Activated CD4-positive, alpha-beta T cell treated with anti-CD3 and anti-CD28 coated beads, Interleukin-2, amount 10 ng/mL, durations not matched to agents 7 days and 5 days (primary cell): Measurements from ENCODE around the gene SEC24B. TPM values are rescaled to one million over a fixed set of nuclear protein-coding genes. Genes with fewer than 3 reads are reported as not detected.
"Not testable (repeated sequence)": the region's sequence is repeated elsewhere in the genome, so short reads cannot be mapped to it uniquely, and the experiment has no call there.

Experiments
- CTCF ChIA-PET: fragments of 350-600 bp; sonication (Branson Sonifier 250); formaldehyde crosslinking; loops from one replicate; lab custom pipeline; 2021; ENCODE audit warnings: antibody characterized with exemption; lab: Charles Lee
- POLR2A ChIA-PET: fragments of 350-600 bp; sonication (Branson Sonifier 250); formaldehyde crosslinking; loops from one replicate; lab custom pipeline; 2021; ENCODE audit warnings: antibody characterized with exemption; lab: Charles Lee
- DNase-seq: peaks from one replicate; pipeline ENCODE4 v3.0.0-alpha.2; 2020
- H3K27ac Mint-ChIP-seq: one replicate; pipeline ENCODE4 v1.8.0; 2021; ENCODE audit warnings: mild to moderate bottlenecking, moderate library complexity, mixed read lengths
- H3K27me3 Mint-ChIP-seq: one replicate; pipeline ENCODE4 v1.8.0; 2021; ENCODE audit warnings: mixed read lengths
- H3K36me3 Mint-ChIP-seq: one replicate; pipeline ENCODE4 v1.8.0; 2021; ENCODE audit warnings: low read depth, mixed read lengths
- H3K4me1 Mint-ChIP-seq: one replicate; pipeline ENCODE4 v1.8.0; 2021; ENCODE audit warnings: mixed read lengths
- H3K4me3 Mint-ChIP-seq: one replicate; pipeline ENCODE4 v1.8.0; 2021; ENCODE audit warnings: mild to moderate bottlenecking, moderate library complexity, mixed read lengths
- H3K9me3 Mint-ChIP-seq: one replicate; pipeline ENCODE4 v1.8.0; 2021; ENCODE audit warnings: mixed read lengths
- total RNA-seq, 2 experiments: library from RNA; stranded (reverse); gene quantifications; one replicate each; pipeline ENCODE4 v1.2.3, GENCODE V29; 2021

Gene SEC24B
- total RNA-seq, 2 experiments from 2014 or later = 24.9 to 31.3 TPM

DNA sequence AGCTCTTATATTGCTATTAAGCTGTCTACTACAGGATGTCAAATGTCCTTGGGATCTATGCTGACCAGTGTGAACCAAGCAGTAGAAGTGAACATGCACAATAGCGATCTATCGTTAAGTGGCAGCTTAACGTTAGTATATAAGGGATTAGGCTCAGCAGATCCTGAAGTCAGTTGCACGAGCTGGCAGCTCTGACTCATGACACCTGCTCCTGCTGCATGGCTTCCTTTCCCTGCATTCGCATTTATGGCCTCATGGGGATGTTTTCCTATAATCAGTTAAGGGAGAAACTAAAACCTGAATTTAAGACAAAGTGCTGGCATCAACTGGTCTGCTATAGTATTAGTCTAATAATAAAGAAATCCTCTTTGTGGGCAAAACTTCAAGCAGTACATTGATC is 113.8 kb downstream of the SEC24B start:
- POLR2A ChIA-PET = no interaction called here
- no peak overlapping the region for H3K4me3 Mint-ChIP-seq
- CTCF ChIA-PET = no interaction called here
- no peak for DNase-seq
- peaks cover 14% of the 10 kb centered on the region for H3K4me1 Mint-ChIP-seq
- H3K27me3 Mint-ChIP-seq = no peaks in the 10 kb centered on the region
- H3K27ac Mint-ChIP-seq = no peak overlapping the region
- peaks cover 21% of the 10 kb centered on the region for H3K36me3 Mint-ChIP-seq
- H3K9me3 Mint-ChIP-seq = peaks cover 3% of the 10 kb centered on the region

DNA sequence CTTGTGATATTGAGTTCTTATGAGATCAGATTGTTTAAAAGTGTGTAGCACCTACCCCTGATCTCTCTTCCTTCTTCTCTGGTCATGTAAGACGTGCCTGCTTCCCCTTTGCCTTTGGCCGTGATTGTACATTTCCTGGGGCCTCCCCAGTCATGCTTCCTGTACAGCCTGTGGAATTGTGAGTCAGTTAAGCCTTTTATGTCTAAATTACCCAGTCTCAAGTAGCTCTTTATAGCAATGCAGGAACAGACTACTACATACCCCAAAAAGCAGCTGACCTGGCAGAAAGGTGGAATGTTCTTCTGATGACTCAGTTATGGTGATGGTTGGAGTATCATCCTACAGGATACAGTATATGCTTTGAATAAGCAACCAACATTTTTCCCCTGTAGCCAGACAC is 115.0 kb downstream of the SEC24B start:
- H3K27me3 Mint-ChIP-seq = no peaks in the 10 kb centered on the region
- peaks cover 21% of the 10 kb centered on the region for H3K36me3 Mint-ChIP-seq
- peak overlapping the region; percentile 1 for H3K27ac Mint-ChIP-seq
- POLR2A ChIA-PET = interaction anchor here (0.6 kb wide), 1 partner anchor 90 kb away, joined by 3 read pairs; no protein-coding TSS in a partner anchor
- DNase-seq = no peak
- peaks cover 3% of the 10 kb centered on the region for H3K9me3 Mint-ChIP-seq
- peaks cover 15% of the 10 kb centered on the region for H3K4me1 Mint-ChIP-seq
- CTCF ChIA-PET = no interaction called here
- H3K4me3 Mint-ChIP-seq = no peak overlapping the region

GRCh38 chr4:109552237-109552636 is 118.6 kb downstream of the SEC24B start:
- Mint-ChIP-seq H3K27ac (no peak overlapping the region), H3K9me3 (peaks cover 5% of the 10 kb centered on the region), H3K27me3 (no peaks in the 10 kb centered on the region), H3K4me3 (no peak overlapping the region), H3K4me1 (peaks cover 17% of the 10 kb centered on the region), H3K36me3 (peaks cover 20% of the 10 kb centered on the region)
- ChIA-PET CTCF (interaction anchor here (0.7 kb wide), 1 partner anchor 148 kb away, joined by 3 read pairs; no protein-coding TSS in a partner anchor), POLR2A (no interaction called here)
- DNase-seq = no peak

DNA sequence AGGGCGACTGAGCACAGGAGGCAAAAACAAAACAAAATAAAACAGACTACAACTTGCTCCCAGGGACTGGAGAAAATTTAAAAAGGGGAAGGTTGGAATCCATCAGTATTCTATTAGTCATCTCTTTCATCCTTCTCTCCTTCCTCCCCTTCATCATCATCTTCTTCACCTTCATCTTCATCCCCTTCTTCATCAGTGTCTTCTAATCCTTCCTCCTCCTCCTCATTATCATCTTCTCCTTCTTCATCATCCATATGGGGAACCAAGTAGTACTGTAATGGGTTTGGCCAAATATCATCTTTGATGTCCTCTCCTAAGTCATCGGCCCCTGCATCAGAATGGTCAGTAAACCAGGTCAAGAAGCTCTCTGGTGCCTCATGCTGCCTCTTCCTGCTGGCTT is 119.5 kb downstream of the SEC24B start:
- no peak for DNase-seq
- Mint-ChIP-seq H3K9me3 (peaks cover 6% of the 10 kb centered on the region), H3K27ac (no peak overlapping the region), H3K4me3 (no peak overlapping the region), H3K27me3 (no peaks in the 10 kb centered on the region), H3K36me3 (peaks cover 23% of the 10 kb centered on the region), H3K4me1 (peaks cover 16% of the 10 kb centered on the region)
- CTCF ChIA-PET = no interaction called here
- POLR2A ChIA-PET = no interaction called here

GRCh38 chr4:109554971-109555370 is 121.4 kb downstream of the SEC24B start:
- Mint-ChIP-seq H3K4me1 (peaks cover 16% of the 10 kb centered on the region), H3K9me3 (peaks cover 5% of the 10 kb centered on the region), H3K36me3 (peaks cover 16% of the 10 kb centered on the region), H3K27ac (no peak overlapping the region), H3K27me3 (no peaks in the 10 kb centered on the region), H3K4me3 (no peak overlapping the region)
- no peak for DNase-seq
- POLR2A ChIA-PET = no interaction called here
- CTCF ChIA-PET = no interaction called here

GRCh38 chr4:109557433-109557832 is 123.8 kb downstream of the SEC24B start:
- H3K27me3 Mint-ChIP-seq = no peaks in the 10 kb centered on the region
- ChIA-PET CTCF (interaction anchor here (0.9 kb wide), 1 partner anchor 15 kb away, joined by 3 read pairs; no protein-coding TSS in a partner anchor), POLR2A (no interaction called here)
- DNase-seq = no peak
- no peak overlapping the region for H3K4me3 Mint-ChIP-seq
- H3K36me3 Mint-ChIP-seq = peaks cover 30% of the 10 kb centered on the region
- H3K9me3 Mint-ChIP-seq = peaks cover 5% of the 10 kb centered on the region
- peaks cover 30% of the 10 kb centered on the region for H3K4me1 Mint-ChIP-seq
- no peak overlapping the region for H3K27ac Mint-ChIP-seq

- H3K27me3 Mint-ChIP-seq, POLR2A ChIA-PET, H3K9me3 Mint-ChIP-seq: not testable (repeated sequence)
- Mint-ChIP-seq H3K4me3 (peak overlapping the region; percentile 59), H3K4me1 (peaks cover 35% of the 10 kb centered on the region), H3K27ac (peak overlapping the region; percentile 100), H3K36me3 (peaks cover 36% of the 10 kb centered on the region)
- CTCF ChIA-PET = interaction anchor here (0.9 to 1.5 kb wide), 2 partner anchors 16 to 125 kb away, joined by 3 to 6 read pairs; partner anchors contain the start of gene SEC24B
- DNase-seq = peak; percentile 32
These were observed 124.5 kb downstream of the SEC24B start for GRCh38 chr4:109558095-109558494.

- Mint-ChIP-seq H3K27ac (peak overlapping the region; percentile 100), H3K4me1 (peaks cover 48% of the 10 kb centered on the region), H3K36me3 (peaks cover 48% of the 10 kb centered on the region), H3K27me3 (no peaks in the 10 kb centered on the region), H3K4me3 (peak overlapping the region; percentile 100), H3K9me3 (peaks cover 5% of the 10 kb centered on the region)
- CTCF ChIA-PET = interaction anchor here (0.9 to 1.5 kb wide), 5 partner anchors 10 to 126 kb away, joined by 3 to 6 read pairs (median 4); partner anchors contain the start of gene SEC24B
- POLR2A ChIA-PET = interaction anchor here (0.5 to 0.6 kb wide), 2 partner anchors 117 to 126 kb away, joined by 3 read pairs; partner anchors contain the start of gene SEC24B
- DNase-seq = peak; percentile 46
These were observed 126.0 kb downstream of the SEC24B start for GRCh38 chr4:109559625-109559982.

GRCh38 chr4:109559983-109560686 is 126.5 kb downstream of the SEC24B start, which contains the start of gene MCUB:
TSS of gene MCUB (plus strand) at chr4:109560246. CDS start at chr4:109560338, 92 bp downstream.
- ChIA-PET POLR2A (interaction anchor here (0.5 to 0.7 kb wide), 3 partner anchors 72 to 127 kb away, joined by 3 to 5 read pairs (median 3); partner anchors contain the start of gene SEC24B), CTCF (interaction anchor here (0.9 to 1.3 kb wide), 4 partner anchors 10 to 99 kb away, joined by 3 to 5 read pairs (median 4); no protein-coding TSS in a partner anchor)
- Mint-ChIP-seq H3K4me3 (peak within 1 kb of the TSS; percentile 100), H3K4me1 (peaks cover 54% of the 10 kb centered on the region), H3K27me3 (no peaks in the 10 kb centered on the region), H3K27ac (peak within 1 kb of the TSS; percentile 100), H3K36me3 (peaks cover 54% of the 10 kb centered on the region), H3K9me3 (peaks cover 5% of the 10 kb centered on the region)
- peak; percentile 95 for DNase-seq

- peak overlapping the region; percentile 100 for H3K27ac Mint-ChIP-seq
- POLR2A ChIA-PET = interaction anchor here (0.6 kb wide), 1 partner anchor 88 kb away, joined by 3 read pairs; no protein-coding TSS in a partner anchor
- H3K4me3 Mint-ChIP-seq = peak overlapping the region; percentile 100
- DNase-seq = peak; percentile 70
- CTCF ChIA-PET = interaction anchor here (0.6 to 1.2 kb wide), 4 partner anchors 9 to 58 kb away, joined by 3 to 4 read pairs (median 4); no protein-coding TSS in a partner anchor
- H3K4me1 Mint-ChIP-seq = peaks cover 57% of the 10 kb centered on the region
- peaks cover 57% of the 10 kb centered on the region for H3K36me3 Mint-ChIP-seq
- H3K9me3 Mint-ChIP-seq = peaks cover 5% of the 10 kb centered on the region
- no peaks in the 10 kb centered on the region for H3K27me3 Mint-ChIP-seq
These were observed 127.3 kb downstream of the SEC24B start for GRCh38 chr4:109560687-109561461.

DNA sequence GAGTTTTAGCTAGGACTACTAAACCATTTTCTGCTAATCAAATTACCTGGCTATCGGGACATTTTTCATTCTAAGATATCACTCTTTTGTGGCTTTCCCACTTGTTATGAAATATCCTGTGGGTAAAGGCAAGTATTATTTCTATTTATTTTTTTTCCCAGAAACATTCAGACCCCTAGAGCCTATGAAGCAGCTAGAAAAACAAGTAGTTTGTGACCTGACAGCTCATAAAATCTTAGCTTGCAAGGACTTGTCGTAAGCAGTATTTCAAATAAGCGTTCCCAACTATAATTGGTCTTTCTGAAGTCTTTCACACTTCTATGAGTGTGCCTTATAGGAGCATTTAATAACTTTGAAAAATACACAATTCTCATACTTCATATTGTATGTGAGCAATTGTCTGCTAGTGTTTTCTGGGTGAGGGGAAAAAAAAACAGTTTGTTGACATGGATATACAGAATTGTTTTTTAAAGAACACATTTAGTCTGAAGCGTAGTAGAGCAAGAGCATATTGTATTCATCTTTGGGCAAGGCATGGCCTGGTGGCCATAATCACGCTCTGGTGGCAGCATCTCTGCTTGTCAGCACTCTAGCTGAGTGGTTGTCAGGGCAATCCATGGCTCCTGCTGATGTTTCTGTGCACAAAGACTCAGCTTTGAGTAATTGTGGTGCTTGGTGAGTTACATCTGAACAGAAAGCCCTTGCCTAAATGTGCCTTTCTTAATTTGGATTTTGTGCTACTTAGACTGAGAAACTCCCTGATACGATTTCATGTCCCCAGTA is 129.0 kb downstream of the SEC24B start:
- Mint-ChIP-seq H3K9me3 (peaks cover 3% of the 10 kb centered on the region), H3K27me3 (no peaks in the 10 kb centered on the region), H3K4me3 (peak overlapping the region; percentile 100), H3K4me1 (peaks cover 57% of the 10 kb centered on the region), H3K36me3 (peaks cover 60% of the 10 kb centered on the region), H3K27ac (peak overlapping the region; percentile 100)
- CTCF ChIA-PET = interaction anchor here (0.5 to 0.6 kb wide), 3 partner anchors 124 to 1135 kb away, joined by 3 to 5 read pairs (median 4); no protein-coding TSS in a partner anchor
- POLR2A ChIA-PET = interaction anchor here (0.6 kb wide), 1 partner anchor 1593 kb away, joined by 3 read pairs; no protein-coding TSS in a partner anchor
- peak; percentile 22 for DNase-seq

- no peak for DNase-seq
- H3K4me3 Mint-ChIP-seq = no peak overlapping the region
- H3K27me3 Mint-ChIP-seq = no peaks in the 10 kb centered on the region
- peaks cover 46% of the 10 kb centered on the region for H3K36me3 Mint-ChIP-seq
- CTCF ChIA-PET = interaction anchor here (0.6 to 1.4 kb wide), 3 partner anchors 210 to 1510 kb away, joined by 3 to 6 read pairs (median 4); partner anchors contain the start of gene CFI
- H3K27ac Mint-ChIP-seq = no peak overlapping the region
- H3K9me3 Mint-ChIP-seq = peaks cover 7% of the 10 kb centered on the region
- POLR2A ChIA-PET = no interaction called here
- peaks cover 56% of the 10 kb centered on the region for H3K4me1 Mint-ChIP-seq
These were observed 137.9 kb downstream of the SEC24B start for GRCh38 chr4:109571494-109571893.
